AG04450 (cell line): Measurements from ENCODE around the gene PPARG. TPM values are rescaled to one million over a fixed set of nuclear protein-coding genes. Genes with fewer than 3 reads are reported as not detected.
"Not testable (repeated sequence)": the region's sequence is repeated elsewhere in the genome, so short reads cannot be mapped to it uniquely, and the experiment has no call there.

Experiments used
- CTCF ChIA-PET: fragments of 300-600, 350-600 bp; formaldehyde crosslinking; extraction: SDS; loops from one replicate; lab custom pipeline; 2022; ENCODE audit warnings: antibody characterized with exemption, inconsistent platforms; lab: Charles Lee
- POLR2A ChIA-PET: fragments of 350-600 bp; formaldehyde crosslinking; extraction: SDS; loops from one replicate; lab custom pipeline; 2021; ENCODE audit warnings: antibody characterized with exemption, inconsistent platforms; lab: Yijun Ruan, JAX
- DNase-seq: peaks from one replicate; pipeline ENCODE4 v3.0.0-alpha.2; 2011; ENCODE audit warnings: low read depth, low spot score
- H3K27ac ChIP-seq: one replicate; pipeline ENCODE4 v1.5.1; 2012; ENCODE audit warnings: low read depth, low read length, control low read depth
- H3K27me3 ChIP-seq: one replicate; pipeline ENCODE4 v1.6.0; 2012; ENCODE audit warnings: low read length; ENCODE audit not compliant: control insufficient read depth, insufficient read depth
- H3K4me3 ChIP-seq: 2 replicates; pipeline ENCODE4 v1.5.1; 2011; ENCODE audit warnings: mild to moderate bottlenecking, low read depth, low read length, control low read depth
- H3K9me3 ChIP-seq: 2 replicates; pipeline ENCODE4 v1.5.1; 2012; ENCODE audit warnings: low read length; ENCODE audit not compliant: control insufficient read depth, insufficient read depth
- polyA plus RNA-seq: library from polyadenylated mRNA; depleted of rRNA; stranded (reverse); fragments of >200 nt; gene quantifications from 2 replicates; pipeline ENCODE4 v1.2.3, GENCODE V29; 2011
- TF ChIP-seq, protein P1 (sequence below): IDR thresholded peaks from 2 replicates; pipeline ENCODE4 v1.5.1; 2011; ENCODE audit warnings: low read depth, low read length, control low read depth, inconsistent platforms

Gene PPARG
- polyA plus RNA-seq, 1 experiment = 33.8 TPM

- ChIA-PET CTCF (no interaction called here), POLR2A (no interaction called here)
- Histone ChIP-seq H3K4me3 (no peak overlapping the region), H3K27ac (no peak overlapping the region), H3K9me3 (no peaks in the 10 kb centered on the region), H3K27me3 (no peaks in the 10 kb centered on the region)
- no peak for DNase-seq
- TF ChIP-seq, protein P1, sequence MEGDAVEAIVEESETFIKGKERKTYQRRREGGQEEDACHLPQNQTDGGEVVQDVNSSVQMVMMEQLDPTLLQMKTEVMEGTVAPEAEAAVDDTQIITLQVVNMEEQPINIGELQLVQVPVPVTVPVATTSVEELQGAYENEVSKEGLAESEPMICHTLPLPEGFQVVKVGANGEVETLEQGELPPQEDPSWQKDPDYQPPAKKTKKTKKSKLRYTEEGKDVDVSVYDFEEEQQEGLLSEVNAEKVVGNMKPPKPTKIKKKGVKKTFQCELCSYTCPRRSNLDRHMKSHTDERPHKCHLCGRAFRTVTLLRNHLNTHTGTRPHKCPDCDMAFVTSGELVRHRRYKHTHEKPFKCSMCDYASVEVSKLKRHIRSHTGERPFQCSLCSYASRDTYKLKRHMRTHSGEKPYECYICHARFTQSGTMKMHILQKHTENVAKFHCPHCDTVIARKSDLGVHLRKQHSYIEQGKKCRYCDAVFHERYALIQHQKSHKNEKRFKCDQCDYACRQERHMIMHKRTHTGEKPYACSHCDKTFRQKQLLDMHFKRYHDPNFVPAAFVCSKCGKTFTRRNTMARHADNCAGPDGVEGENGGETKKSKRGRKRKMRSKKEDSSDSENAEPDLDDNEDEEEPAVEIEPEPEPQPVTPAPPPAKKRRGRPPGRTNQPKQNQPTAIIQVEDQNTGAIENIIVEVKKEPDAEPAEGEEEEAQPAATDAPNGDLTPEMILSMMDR = no peak
Observed at GRCh38 chr3:12473511-12473910, 184.6 kb downstream of the PPARG start.

DNA sequence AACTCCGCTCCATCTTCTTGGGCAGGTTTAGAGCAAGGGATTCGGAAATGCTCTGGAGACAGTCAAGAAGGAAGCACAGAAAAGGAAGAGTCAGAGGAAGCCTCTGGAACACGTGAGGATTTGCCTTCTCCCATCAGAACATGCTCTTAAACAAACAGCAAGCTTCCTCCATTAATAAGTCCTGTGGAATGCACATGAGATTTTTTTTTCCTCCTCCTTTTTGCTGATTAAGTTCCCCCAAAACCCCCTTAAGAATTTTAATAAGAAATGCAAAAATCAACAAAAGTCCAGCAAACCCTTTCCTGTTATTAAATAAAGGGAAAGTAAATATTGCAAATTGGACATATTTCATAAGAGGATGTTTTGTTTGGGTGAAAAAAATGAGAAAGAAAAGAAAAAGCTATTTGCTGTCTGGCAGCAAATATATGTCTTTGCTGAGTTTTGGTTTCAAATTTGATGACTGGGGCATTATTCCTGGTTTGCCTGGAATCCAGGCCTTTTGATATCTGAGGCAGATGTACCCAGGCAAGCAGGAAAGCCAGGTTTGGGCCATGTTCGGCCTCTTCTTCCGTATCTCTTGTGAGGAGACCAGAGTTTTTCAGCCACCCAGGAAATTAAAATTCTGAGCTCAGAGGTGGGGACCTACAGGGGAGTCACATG lies 187.5 kb downstream of the PPARG start:
- peak; percentile 56 for DNase-seq
- TF ChIP-seq, protein P1 = no peak
- no peak overlapping the region for H3K4me3 ChIP-seq
- H3K27ac ChIP-seq = peak overlapping the region; percentile 71
- H3K27me3 ChIP-seq = no peaks in the 10 kb centered on the region
- CTCF ChIA-PET = interaction anchor here (6.1 to 7.6 kb wide), 2 partner anchors 299 to 340 kb away, joined by 94 to 353 read pairs; no protein-coding TSS in a partner anchor
- no peaks in the 10 kb centered on the region for H3K9me3 ChIP-seq
- POLR2A ChIA-PET = no interaction called here

DNA sequence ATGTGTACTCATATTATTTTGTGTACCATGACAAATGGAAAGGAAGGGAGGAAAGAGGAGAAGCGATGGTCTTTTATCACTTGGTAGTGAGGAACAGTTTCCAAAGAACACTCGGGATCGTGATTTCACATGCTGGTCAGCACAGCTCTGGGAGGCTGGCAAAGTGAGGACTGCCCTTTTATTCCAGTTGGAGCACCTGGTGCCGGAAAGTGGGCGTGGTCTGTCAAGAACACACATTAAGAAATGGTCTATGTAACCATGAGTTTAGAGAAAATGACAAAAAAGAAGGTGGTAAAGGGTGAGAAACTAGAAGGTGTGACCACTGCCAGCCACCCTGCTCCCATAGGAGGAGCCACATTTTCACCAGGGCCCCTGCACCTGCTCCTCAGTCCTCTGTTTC lies 188.4 kb downstream of the PPARG start:
- CTCF ChIA-PET = interaction anchor here (6.1 to 7.6 kb wide), 2 partner anchors 300 to 341 kb away, joined by 94 to 353 read pairs; no protein-coding TSS in a partner anchor

DNA sequence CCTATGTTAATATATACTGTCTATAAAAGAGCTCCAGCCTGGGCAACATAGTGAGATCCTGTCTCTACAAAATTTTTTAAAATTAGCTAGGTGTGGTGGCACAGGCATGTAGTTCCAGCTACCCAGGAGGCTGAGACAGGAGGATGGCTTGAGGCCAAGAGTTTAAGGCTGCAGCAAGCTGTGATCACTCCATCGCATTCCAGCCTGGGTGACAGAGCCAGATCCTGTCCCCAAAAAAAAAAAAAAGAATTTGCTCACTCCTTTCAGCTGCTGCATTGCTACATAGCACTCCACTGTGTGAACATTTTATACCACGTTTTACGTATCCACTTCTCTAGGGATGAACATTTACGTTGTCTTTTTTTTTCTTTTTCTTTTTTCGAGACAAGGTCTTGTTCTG lies 189.5 kb downstream of the PPARG start:
- H3K4me3 ChIP-seq = no peak overlapping the region
- ChIA-PET CTCF (interaction anchor here (0.7 to 7.6 kb wide), 9 partner anchors 24 to 342 kb away, joined by 3 to 353 read pairs (median 13); no protein-coding TSS in a partner anchor), POLR2A (interaction anchor here (0.6 kb wide), 1 partner anchor 356 kb away, joined by 3 read pairs; no protein-coding TSS in a partner anchor)
- no peak for DNase-seq
- H3K27me3 ChIP-seq = no peaks in the 10 kb centered on the region
- H3K27ac ChIP-seq = no peak overlapping the region
- H3K9me3 ChIP-seq = no peaks in the 10 kb centered on the region
- TF ChIP-seq, protein P1 = no peak

More for the DNA sequence above, 188.4 kb downstream of the PPARG start:
- Histone ChIP-seq H3K9me3 (no peaks in the 10 kb centered on the region), H3K4me3 (no peak overlapping the region), H3K27me3 (no peaks in the 10 kb centered on the region), H3K27ac (no peak overlapping the region)
- POLR2A ChIA-PET = no interaction called here
- TF ChIP-seq, protein P1 = no peak
- DNase-seq = no peak

GRCh38 chr3:12479198-12479597 lies 190.3 kb downstream of the PPARG start:
- ChIA-PET POLR2A (interaction anchor here (0.6 to 0.7 kb wide), 2 partner anchors 196 to 356 kb away, joined by 3 to 5 read pairs; no protein-coding TSS in a partner anchor), CTCF (interaction anchor here (0.6 to 7.6 kb wide), 61 partner anchors 9 to 633 kb away, joined by 3 to 353 read pairs (median 4); partner anchors contain the start of gene TAMM41)
- not testable (repeated sequence) for H3K9me3 ChIP-seq, H3K4me3 ChIP-seq, H3K27ac ChIP-seq, H3K27me3 ChIP-seq, DNase-seq
